HEK293 (cell line): Measurements from ENCODE around the gene SBF1.

Experiments
- CTCF ChIA-PET: fragments of 350-600 bp; formaldehyde crosslinking; extraction: SDS; loops from one replicate; lab custom pipeline; 2021; ENCODE audit warnings: antibody characterized with exemption; lab: Yijun Ruan, JAX
- POLR2A ChIA-PET: fragments of 300-600 bp; formaldehyde crosslinking; extraction: SDS; loops from one replicate; lab custom pipeline; 2020; ENCODE audit warnings: antibody characterized with exemption, inconsistent platforms; lab: Yijun Ruan, JAX
- H3K27ac ChIP-seq: fragments of 200-500 bp; sonication (Bioruptor generic); 2 replicates; pipeline ENCODE4 v1.5.1; 2014; ENCODE audit warnings: low read depth, low read length, control low read depth, inconsistent platforms; ENCODE audit errors: extremely low read depth
- H3K36me3 ChIP-seq, 2 experiments: fragments of 200-500 bp in 1 of 2; sonication (Bioruptor generic) in 1 of 2; 1 replicate in 1 of 2; 2 replicates in 1 of 2; pipeline ENCODE4 v1.5.1; 2014 to 2017; ENCODE audit warnings: inconsistent platforms in 2 of 2, low read length in 2 of 2; ENCODE audit not compliant: control insufficient read depth in 2 of 2, insufficient read depth in 1 of 2
- H3K4me1 ChIP-seq: fragments of 200-500 bp; sonication (Bioruptor generic); 2 replicates; pipeline ENCODE4 v1.5.1; 2014; ENCODE audit warnings: mild to moderate bottlenecking, low read length, inconsistent platforms; ENCODE audit not compliant: control insufficient read depth, insufficient read depth
- H3K4me3 ChIP-seq: 2 replicates; pipeline ENCODE4 v1.5.1; 2011; ENCODE audit warnings: low read depth, mild to moderate bottlenecking, control low read depth, low read length, moderate library complexity
- H3K9me3 ChIP-seq: fragments of 200-500 bp; sonication (Bioruptor generic); 2 replicates; pipeline ENCODE4 v1.5.1; 2014; ENCODE audit warnings: low read depth, low read length, inconsistent platforms; ENCODE audit not compliant: control insufficient read depth, insufficient read depth
- HOXC10 ChIP-seq: sonication (generic); formaldehyde crosslinking; IDR thresholded peaks from 2 replicates; pipeline ENCODE4 v1.8.1; 2023; ENCODE audit warnings: mild to moderate bottlenecking, missing genetic modification reagents
- KLF1 ChIP-seq: fragments of 450-650 bp; formaldehyde crosslinking; IDR thresholded peaks from 2 replicates; pipeline ENCODE4 v1.5.1; 2016; ENCODE audit warnings: missing biosample characterization, missing genetic modification characterization
- RBAK ChIP-seq: fragments of 450-650 bp; formaldehyde crosslinking; IDR thresholded peaks from 2 replicates; pipeline ENCODE4 v1.5.1; 2016; ENCODE audit warnings: missing biosample characterization, missing genetic modification characterization
- ZBTB17 ChIP-seq: fragments of 450-650 bp; formaldehyde crosslinking; IDR thresholded peaks from 2 replicates; pipeline ENCODE4 v1.5.1; 2016; ENCODE audit warnings: missing biosample characterization, missing genetic modification characterization
- ZNF174 ChIP-seq: fragments of 450-650 bp; formaldehyde crosslinking; IDR thresholded peaks from 2 replicates; pipeline ENCODE4 v1.5.0; 2017; ENCODE audit warnings: missing biosample characterization, mild to moderate bottlenecking, missing genetic modification characterization
- ZNF175 ChIP-seq: fragments of 450-650 bp; formaldehyde crosslinking; IDR thresholded peaks from 2 replicates; pipeline ENCODE4 v1.5.1; 2016; ENCODE audit warnings: missing biosample characterization, missing genetic modification characterization
- ZNF223 ChIP-seq: fragments of 450-650 bp; formaldehyde crosslinking; IDR thresholded peaks from 2 replicates; pipeline ENCODE4 v1.5.1; 2016; ENCODE audit warnings: missing biosample characterization, missing genetic modification characterization
- ZNF394 ChIP-seq: fragments of 450-650 bp; formaldehyde crosslinking; IDR thresholded peaks from 2 replicates; pipeline ENCODE4 v1.5.1; 2016; ENCODE audit warnings: missing biosample characterization, missing genetic modification characterization, mild to moderate bottlenecking, moderate library complexity, borderline replicate concordance
- ZNF416 ChIP-seq: fragments of 450-650 bp; formaldehyde crosslinking; IDR thresholded peaks from 2 replicates; pipeline ENCODE4 v1.5.1; 2016; ENCODE audit warnings: missing biosample characterization, missing genetic modification characterization
- ZNF423 ChIP-seq: fragments of 450-650 bp; formaldehyde crosslinking; IDR thresholded peaks from 2 replicates; pipeline ENCODE4 v1.5.1; 2016; ENCODE audit warnings: missing biosample characterization, missing genetic modification characterization
- ZNF600 ChIP-seq: fragments of 450-650 bp; formaldehyde crosslinking; IDR thresholded peaks from 2 replicates; pipeline ENCODE4 v1.5.1; 2016; ENCODE audit warnings: missing biosample characterization, missing genetic modification characterization
- ZNF670 ChIP-seq: fragments of 450-650 bp; formaldehyde crosslinking; IDR thresholded peaks from 2 replicates; pipeline ENCODE4 v1.5.1; 2016; ENCODE audit warnings: missing biosample characterization, missing genetic modification characterization, low read depth
- ZNF768 ChIP-seq: fragments of 450-650 bp; formaldehyde crosslinking; IDR thresholded peaks from 2 replicates; pipeline ENCODE4 v1.5.1; 2018; ENCODE audit warnings: missing biosample characterization, mild to moderate bottlenecking, missing genetic modification characterization
- ZNF791 ChIP-seq: fragments of 450-650 bp; formaldehyde crosslinking; IDR thresholded peaks from 2 replicates; pipeline ENCODE4 v1.5.1; 2016; ENCODE audit warnings: missing biosample characterization, missing genetic modification characterization
- TF ChIP-seq, protein P1 (sequence below): fragments of 450-650 bp; formaldehyde crosslinking; IDR thresholded peaks from 2 replicates; pipeline ENCODE4 v1.5.1; 2017; ENCODE audit warnings: missing biosample characterization, missing genetic modification characterization
- TF ChIP-seq, protein P2 (sequence below): fragments of 450-650 bp; formaldehyde crosslinking; IDR thresholded peaks from 2 replicates; pipeline ENCODE4 v1.5.1; 2016; ENCODE audit warnings: missing biosample characterization, missing genetic modification characterization
- TF ChIP-seq, protein P3 (sequence below): fragments of 450-650 bp; formaldehyde crosslinking; IDR thresholded peaks from 2 replicates; pipeline ENCODE4 v1.5.1; 2016; ENCODE audit warnings: missing biosample characterization, missing genetic modification characterization

The SBF1 gene

DNA sequence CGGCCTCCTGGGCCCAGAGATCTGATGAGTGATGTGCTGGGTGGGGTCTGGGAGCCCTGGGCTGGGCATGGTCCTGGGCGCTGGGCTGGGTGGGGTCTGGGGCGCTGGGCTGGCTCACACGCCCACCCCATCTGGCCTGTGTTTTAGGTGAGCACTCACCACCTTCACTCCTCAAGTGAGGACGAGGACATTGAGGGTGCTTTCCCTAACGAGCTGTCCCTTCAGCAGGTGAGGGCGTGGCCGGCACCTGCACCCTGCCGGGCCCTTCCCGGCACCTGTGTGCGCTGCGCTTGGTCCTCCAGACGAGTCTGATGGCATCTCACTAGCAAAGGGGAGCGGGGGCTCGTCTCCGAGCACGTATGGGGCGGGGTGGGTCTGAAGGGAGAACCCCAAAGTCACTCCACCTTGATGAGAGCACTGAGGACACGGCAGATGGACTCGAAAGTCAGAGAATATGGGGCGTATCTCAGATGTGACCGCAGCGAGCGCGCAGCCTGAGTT is 37.9 kb downstream of the SBF1 start:
- Histone ChIP-seq H3K9me3 (no peaks in the 10 kb centered on the region), H3K4me1 (no peaks in the 10 kb centered on the region), H3K36me3 (peaks cover 0 to 83% of the 10 kb centered on the region in 2 experiments; a peak in 2 of 3 replicates), H3K4me3 (no peak overlapping the region), H3K27ac (no peak overlapping the region)
- TF ChIP-seq ZNF423 (no peak), KLF1 (tag by site-specific recombination) (peak; percentile 96)
- ChIA-PET POLR2A (interaction anchor here (0.6 kb wide), 1 partner anchor 129 kb away, joined by 7 read pairs; no protein-coding TSS in a partner anchor), CTCF (interaction anchor here (0.6 kb wide), 1 partner anchor 173 kb away, joined by 3 read pairs; no protein-coding TSS in a partner anchor)

DNA sequence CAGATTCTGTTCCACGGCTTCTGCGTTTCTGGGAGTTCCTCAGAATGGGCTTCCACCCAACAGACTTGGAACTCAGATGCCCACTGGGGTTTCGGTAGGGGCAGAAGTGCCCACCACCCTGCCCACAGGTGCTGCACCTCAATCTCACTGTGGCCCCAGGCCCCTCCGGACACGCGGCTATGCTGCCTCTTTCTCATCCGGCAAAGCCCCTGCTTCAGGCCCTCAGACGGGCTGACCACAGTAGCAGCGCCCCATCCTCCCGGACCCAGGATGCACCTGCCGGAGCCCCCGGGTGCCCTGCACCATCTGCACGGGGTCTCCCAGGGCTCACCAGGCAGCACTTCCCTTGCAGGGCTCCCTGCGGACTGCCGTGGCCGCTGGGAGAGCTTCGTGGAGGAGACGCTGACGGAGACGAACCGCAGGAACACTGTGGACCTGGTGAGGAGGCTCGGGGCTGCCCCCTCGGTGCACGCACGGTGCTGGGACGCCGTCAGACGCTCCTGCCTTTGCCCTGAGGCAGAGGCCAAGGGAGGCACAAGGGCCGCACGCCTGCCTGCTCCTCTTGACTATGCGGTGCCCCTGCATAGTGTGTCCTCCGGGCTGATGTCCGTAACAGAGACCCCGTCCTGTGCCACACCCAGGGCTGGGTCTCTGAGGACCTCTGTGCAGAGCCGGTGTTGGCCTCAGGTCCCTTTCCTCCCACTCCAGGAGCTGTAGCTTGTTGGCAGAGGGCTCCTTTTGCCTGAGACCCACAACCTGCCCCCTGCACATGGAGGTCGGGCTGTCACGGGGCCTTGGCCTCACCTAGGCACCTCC is 38.6 kb downstream of the SBF1 start:
- no peaks in the 10 kb centered on the region for H3K9me3 ChIP-seq
- TF ChIP-seq, protein P1, sequence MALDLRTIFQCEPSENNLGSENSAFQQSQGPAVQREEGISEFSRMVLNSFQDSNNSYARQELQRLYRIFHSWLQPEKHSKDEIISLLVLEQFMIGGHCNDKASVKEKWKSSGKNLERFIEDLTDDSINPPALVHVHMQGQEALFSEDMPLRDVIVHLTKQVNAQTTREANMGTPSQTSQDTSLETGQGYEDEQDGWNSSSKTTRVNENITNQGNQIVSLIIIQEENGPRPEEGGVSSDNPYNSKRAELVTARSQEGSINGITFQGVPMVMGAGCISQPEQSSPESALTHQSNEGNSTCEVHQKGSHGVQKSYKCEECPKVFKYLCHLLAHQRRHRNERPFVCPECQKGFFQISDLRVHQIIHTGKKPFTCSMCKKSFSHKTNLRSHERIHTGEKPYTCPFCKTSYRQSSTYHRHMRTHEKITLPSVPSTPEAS (tag by site-specific recombination) = no peak
- TF ChIP-seq RBAK (tag by site-specific recombination) (no peak), ZNF600 (tag by site-specific recombination) (peak; percentile 55; the same call in 1 of the 2 replicates), ZNF394 (tag by site-specific recombination) (no peak)
- TF ChIP-seq, protein P2, sequence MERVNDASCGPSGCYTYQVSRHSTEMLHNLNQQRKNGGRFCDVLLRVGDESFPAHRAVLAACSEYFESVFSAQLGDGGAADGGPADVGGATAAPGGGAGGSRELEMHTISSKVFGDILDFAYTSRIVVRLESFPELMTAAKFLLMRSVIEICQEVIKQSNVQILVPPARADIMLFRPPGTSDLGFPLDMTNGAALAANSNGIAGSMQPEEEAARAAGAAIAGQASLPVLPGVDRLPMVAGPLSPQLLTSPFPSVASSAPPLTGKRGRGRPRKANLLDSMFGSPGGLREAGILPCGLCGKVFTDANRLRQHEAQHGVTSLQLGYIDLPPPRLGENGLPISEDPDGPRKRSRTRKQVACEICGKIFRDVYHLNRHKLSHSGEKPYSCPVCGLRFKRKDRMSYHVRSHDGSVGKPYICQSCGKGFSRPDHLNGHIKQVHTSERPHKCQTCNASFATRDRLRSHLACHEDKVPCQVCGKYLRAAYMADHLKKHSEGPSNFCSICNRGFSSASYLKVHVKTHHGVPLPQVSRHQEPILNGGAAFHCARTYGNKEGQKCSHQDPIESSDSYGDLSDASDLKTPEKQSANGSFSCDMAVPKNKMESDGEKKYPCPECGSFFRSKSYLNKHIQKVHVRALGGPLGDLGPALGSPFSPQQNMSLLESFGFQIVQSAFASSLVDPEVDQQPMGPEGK (tag by site-specific recombination) = no peak
- no peak overlapping the region for H3K4me3 ChIP-seq
- CTCF ChIA-PET = interaction anchor here (0.6 kb wide), 1 partner anchor 174 kb away, joined by 3 read pairs; no protein-coding TSS in a partner anchor
- no peak overlapping the region for H3K27ac ChIP-seq
- peaks cover 5 to 83% of the 10 kb centered on the region in 2 experiments for H3K36me3 ChIP-seq
- POLR2A ChIA-PET = interaction anchor here (0.9 kb wide), 1 partner anchor 8 kb away, joined by 3 read pairs; no protein-coding TSS in a partner anchor
- H3K4me1 ChIP-seq = no peaks in the 10 kb centered on the region

DNA sequence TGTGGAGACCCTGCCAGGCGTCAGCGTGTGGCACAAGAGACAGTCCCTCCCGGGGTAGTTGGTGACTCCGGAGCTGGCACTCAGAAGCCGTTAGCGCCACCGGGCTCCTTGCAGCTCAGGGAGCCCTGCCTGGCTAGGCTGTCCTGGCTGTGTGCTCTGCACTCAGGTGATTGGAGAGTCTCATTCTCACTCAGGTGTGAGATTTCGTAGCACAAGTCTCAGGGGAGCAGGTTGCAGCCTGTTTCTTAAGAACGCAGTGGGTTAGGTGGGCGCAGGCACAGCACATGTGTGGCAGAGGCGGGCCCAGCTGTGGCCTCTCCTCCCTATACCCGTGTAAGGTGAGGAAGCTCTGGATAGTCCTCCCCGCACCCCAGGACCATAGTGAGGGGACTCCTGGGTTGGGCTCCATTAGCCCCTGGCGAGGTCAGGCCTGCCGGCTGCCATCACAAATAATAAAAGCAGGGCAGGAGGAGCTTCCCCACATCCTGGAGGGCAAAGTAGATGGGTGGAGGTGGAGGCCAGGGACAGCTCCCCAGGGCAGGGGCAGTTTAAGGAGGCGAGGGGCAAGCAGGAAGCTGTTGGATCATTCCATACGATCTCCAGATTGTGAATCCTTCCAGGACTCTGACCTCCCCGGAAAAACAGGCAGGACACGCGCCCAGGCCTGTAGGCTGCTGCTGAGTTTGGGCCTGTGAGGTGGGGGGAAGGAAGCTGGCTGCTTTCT is 39.4 kb downstream of the SBF1 start:
- Histone ChIP-seq H3K9me3 (no peaks in the 10 kb centered on the region), H3K27ac (no peak overlapping the region), H3K4me3 (no peak overlapping the region), H3K36me3 (peaks cover 13 to 82% of the 10 kb centered on the region in 2 experiments), H3K4me1 (no peaks in the 10 kb centered on the region)
- POLR2A ChIA-PET = interaction anchor here (0.9 kb wide), 1 partner anchor 9 kb away, joined by 3 read pairs; no protein-coding TSS in a partner anchor
- TF ChIP-seq ZNF791 (no peak), ZNF768 (tag by site-specific recombination) (no peak), ZNF174 (no peak), HOXC10 (no peak), ZNF416 (tag by site-specific recombination) (no peak), ZNF394 (tag by site-specific recombination) (no peak), ZNF223 (no peak), ZNF175 (tag by site-specific recombination) (no peak), ZNF670 (tag by site-specific recombination) (no peak), ZBTB17 (tag by site-specific recombination) (no peak)
- TF ChIP-seq, protein P3, sequence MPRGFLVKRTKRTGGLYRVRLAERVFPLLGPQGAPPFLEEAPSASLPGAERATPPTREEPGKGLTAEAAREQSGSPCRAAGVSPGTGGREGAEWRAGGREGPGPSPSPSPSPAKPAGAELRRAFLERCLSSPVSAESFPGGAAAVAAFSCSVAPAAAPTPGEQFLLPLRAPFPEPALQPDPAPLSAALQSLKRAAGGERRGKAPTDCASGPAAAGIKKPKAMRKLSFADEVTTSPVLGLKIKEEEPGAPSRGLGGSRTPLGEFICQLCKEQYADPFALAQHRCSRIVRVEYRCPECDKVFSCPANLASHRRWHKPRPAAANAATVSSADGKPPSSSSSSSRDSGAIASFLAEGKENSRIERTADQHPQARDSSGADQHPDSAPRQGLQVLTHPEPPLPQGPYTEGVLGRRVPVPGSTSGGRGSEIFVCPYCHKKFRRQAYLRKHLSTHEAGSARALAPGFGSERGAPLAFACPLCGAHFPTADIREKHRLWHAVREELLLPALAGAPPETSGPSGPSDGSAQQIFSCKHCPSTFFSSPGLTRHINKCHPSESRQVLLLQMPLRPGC (tag by site-specific recombination) = no peak
- CTCF ChIA-PET = no interaction called here
